A172 (cell line): Measurements from ENCODE around the gene HCN4. TPM values are rescaled to one million over a fixed set of nuclear protein-coding genes. Genes with fewer than 3 reads are reported as not detected.
"Not testable (repeated sequence)": the region's sequence is repeated elsewhere in the genome, so short reads cannot be mapped to it uniquely, and the experiment has no call there.

Source experiments
- DNase-seq: peaks from one replicate; pipeline ENCODE4 v3.0.0-alpha.2; 2015; ENCODE audit warnings: low spot score
- total RNA-seq: library from RNA; depleted of rRNA; stranded (reverse); fragments of >200 nt; shearing (Covaris generic); gene quantifications from 2 replicates; pipeline ENCODE4 v1.2.3, GENCODE V29; 2014

The HCN4 gene
- total RNA-seq, 1 experiment from 2014 or later: 0.28 TPM

- DNase-seq: no peak
Observed at GRCh38 chr15:73326157-73326556, 42.6 kb downstream of the HCN4 start.

- peak; percentile 10 for DNase-seq
Observed at GRCh38 chr15:73325191-73325861, 43.4 kb downstream of the HCN4 start.

- DNase-seq: no peak
Observed at GRCh38 chr15:73324496-73325170, 44.1 kb downstream of the HCN4 start.

- no peak for DNase-seq
Observed at GRCh38 chr15:73323956-73324355, 44.8 kb downstream of the HCN4 start.

GRCh38 chr15:73323374-73323955, 45.3 kb downstream of the HCN4 start:
- DNase-seq: no peak

- DNase-seq: no peak
Observed at GRCh38 chr15:73322665-73323373, 45.9 kb downstream of the HCN4 start.

GRCh38 chr15:73321496-73322450, 47.0 kb downstream of the HCN4 start:
- DNase-seq: no peak

GRCh38 chr15:73320619-73321180, 48.1 kb downstream of the HCN4 start:
- no peak for DNase-seq

GRCh38 chr15:73319460-73320245, 49.1 kb downstream of the HCN4 start:
- no peak for DNase-seq

- DNase-seq: no peak
Observed at GRCh38 chr15:73318463-73319351, 50.1 kb downstream of the HCN4 start.

- peak; percentile 66 for DNase-seq
Observed at GRCh38 chr15:73317651-73318462, 50.9 kb downstream of the HCN4 start.

GRCh38 chr15:73313861-73314260, 54.9 kb downstream of the HCN4 start:
- DNase-seq: no peak

GRCh38 chr15:73308305-73308704, 60.5 kb downstream of the HCN4 start:
- DNase-seq: no peak

GRCh38 chr15:73305331-73306211, 63.2 kb downstream of the HCN4 start:
- peak; percentile 61 for DNase-seq

GRCh38 chr15:73303636-73304035, 65.1 kb downstream of the HCN4 start:
- no peak for DNase-seq

- not testable (repeated sequence) for DNase-seq
Observed at GRCh38 chr15:73300286-73300685, 68.5 kb downstream of the HCN4 start.
